Measurements from ENCODE around the gene CCDC74B.
"Not testable (repeated sequence)": the region's sequence is repeated elsewhere in the genome, so short reads cannot be mapped to it uniquely, and the experiment has no call there.

The CCDC74B gene

GRCh38 chr2:130139331-130140280, 5.3 kb downstream of the CCDC74B start:
- H3K4me1 ChIP-seq (ENCODE audit: control insufficient read depth, insufficient read depth, low read length); H3K36me3 ChIP-seq (ENCODE audit: control insufficient read depth, insufficient read depth, low read length); H3K9ac ChIP-seq (ENCODE audit: low read length); H3K27me3 ChIP-seq (ENCODE audit: control insufficient read depth, insufficient read depth, low read length); H3K27ac ChIP-seq (ENCODE audit: low read depth, low read length); H3K4me3 ChIP-seq (ENCODE audit: low read length): not testable (repeated sequence)

GRCh38 chr2:130138841-130139251, 6.1 kb downstream of the CCDC74B start:
- not testable (repeated sequence) for H3K9ac ChIP-seq (ENCODE audit: low read length); H3K36me3 ChIP-seq (ENCODE audit: control insufficient read depth, insufficient read depth, low read length); H3K4me3 ChIP-seq (ENCODE audit: low read length); H3K27me3 ChIP-seq (ENCODE audit: control insufficient read depth, insufficient read depth, low read length); H3K27ac ChIP-seq (ENCODE audit: low read depth, low read length); H3K4me1 ChIP-seq (ENCODE audit: control insufficient read depth, insufficient read depth, low read length)

GRCh38 chr2:130138326-130138725, 6.6 kb downstream of the CCDC74B start:
- H3K36me3 ChIP-seq (ENCODE audit: control insufficient read depth, insufficient read depth, low read length); H3K27me3 ChIP-seq (ENCODE audit: control insufficient read depth, insufficient read depth, low read length); H3K9ac ChIP-seq (ENCODE audit: low read length); H3K27ac ChIP-seq (ENCODE audit: low read depth, low read length); H3K4me3 ChIP-seq (ENCODE audit: low read length); H3K4me1 ChIP-seq (ENCODE audit: control insufficient read depth, insufficient read depth, low read length): not testable (repeated sequence)

- not testable (repeated sequence) for H3K36me3 ChIP-seq (ENCODE audit: control insufficient read depth, insufficient read depth, low read length); H3K9ac ChIP-seq (ENCODE audit: low read length); H3K4me3 ChIP-seq (ENCODE audit: low read length); H3K27ac ChIP-seq (ENCODE audit: low read depth, low read length); H3K27me3 ChIP-seq (ENCODE audit: control insufficient read depth, insufficient read depth, low read length); H3K4me1 ChIP-seq (ENCODE audit: control insufficient read depth, insufficient read depth, low read length)
These were observed 7.8 kb downstream of the CCDC74B start for GRCh38 chr2:130137118-130137517.

GRCh38 chr2:130136546-130136945, 8.4 kb downstream of the CCDC74B start:
- not testable (repeated sequence) for H3K36me3 ChIP-seq (ENCODE audit: control insufficient read depth, insufficient read depth, low read length); H3K27ac ChIP-seq (ENCODE audit: low read depth, low read length); H3K4me3 ChIP-seq (ENCODE audit: low read length); H3K27me3 ChIP-seq (ENCODE audit: control insufficient read depth, insufficient read depth, low read length); H3K9ac ChIP-seq (ENCODE audit: low read length); H3K4me1 ChIP-seq (ENCODE audit: control insufficient read depth, insufficient read depth, low read length)

- Histone ChIP-seq H3K27me3 (ENCODE audit: control insufficient read depth, insufficient read depth, low read length) (no peaks in the 10 kb centered on the region), H3K9ac (ENCODE audit: low read length) (no peak overlapping the region), H3K4me3 (ENCODE audit: low read length) (no peak overlapping the region), H3K36me3 (ENCODE audit: control insufficient read depth, insufficient read depth, low read length) (no peaks in the 10 kb centered on the region), H3K27ac (ENCODE audit: low read depth, low read length) (no peak overlapping the region), H3K4me1 (ENCODE audit: control insufficient read depth, insufficient read depth, low read length) (no peaks in the 10 kb centered on the region)
These were observed 9.0 kb downstream of the CCDC74B start for GRCh38 chr2:130135692-130136541.

- not testable (repeated sequence) for H3K9ac ChIP-seq (ENCODE audit: low read length); H3K4me3 ChIP-seq (ENCODE audit: low read length); H3K27me3 ChIP-seq (ENCODE audit: control insufficient read depth, insufficient read depth, low read length); H3K36me3 ChIP-seq (ENCODE audit: control insufficient read depth, insufficient read depth, low read length); H3K4me1 ChIP-seq (ENCODE audit: control insufficient read depth, insufficient read depth, low read length); H3K27ac ChIP-seq (ENCODE audit: low read depth, low read length)
These were observed 15.6 kb downstream of the CCDC74B start, which contains the start of gene POTEF for GRCh38 chr2:130129120-130129829. POTEF (minus strand) TSS chr2:130129222; CDS start chr2:130120515, 8,707 bp downstream.

GRCh38 chr2:130128464-130128863, 16.4 kb downstream of the CCDC74B start:
- H3K36me3 ChIP-seq (ENCODE audit: control insufficient read depth, insufficient read depth, low read length); H3K4me1 ChIP-seq (ENCODE audit: control insufficient read depth, insufficient read depth, low read length); H3K27me3 ChIP-seq (ENCODE audit: control insufficient read depth, insufficient read depth, low read length); H3K9ac ChIP-seq (ENCODE audit: low read length); H3K4me3 ChIP-seq (ENCODE audit: low read length); H3K27ac ChIP-seq (ENCODE audit: low read depth, low read length): not testable (repeated sequence)

- H3K4me3 ChIP-seq (ENCODE audit: low read length); H3K27ac ChIP-seq (ENCODE audit: low read depth, low read length); H3K27me3 ChIP-seq (ENCODE audit: control insufficient read depth, insufficient read depth, low read length); H3K9ac ChIP-seq (ENCODE audit: low read length); H3K36me3 ChIP-seq (ENCODE audit: control insufficient read depth, insufficient read depth, low read length); H3K4me1 ChIP-seq (ENCODE audit: control insufficient read depth, insufficient read depth, low read length): not testable (repeated sequence)
These were observed 17.2 kb downstream of the CCDC74B start for GRCh38 chr2:130127726-130128125.

- not testable (repeated sequence) for H3K27me3 ChIP-seq (ENCODE audit: control insufficient read depth, insufficient read depth, low read length); H3K36me3 ChIP-seq (ENCODE audit: control insufficient read depth, insufficient read depth, low read length); H3K9ac ChIP-seq (ENCODE audit: low read length); H3K4me3 ChIP-seq (ENCODE audit: low read length); H3K27ac ChIP-seq (ENCODE audit: low read depth, low read length); H3K4me1 ChIP-seq (ENCODE audit: control insufficient read depth, insufficient read depth, low read length)
These were observed 24.0 kb downstream of the CCDC74B start for GRCh38 chr2:130120924-130121323.

GRCh38 chr2:130102597-130103363, 42.1 kb downstream of the CCDC74B start:
- not testable (repeated sequence) for H3K4me3 ChIP-seq (ENCODE audit: low read length); H3K4me1 ChIP-seq (ENCODE audit: control insufficient read depth, insufficient read depth, low read length); H3K27me3 ChIP-seq (ENCODE audit: control insufficient read depth, insufficient read depth, low read length); H3K36me3 ChIP-seq (ENCODE audit: control insufficient read depth, insufficient read depth, low read length); H3K27ac ChIP-seq (ENCODE audit: low read depth, low read length); H3K9ac ChIP-seq (ENCODE audit: low read length)

Data from rectal smooth muscle tissue (tissue), 1 donor.